Stimulated activated CD4-positive, alpha-beta T cell treated with anti-CD3 and anti-CD28 coated beads, Interleukin-4, amount 100 ng/mL, for 1 hour (primary cell): ENCODE data around the gene IRS1.

Source experiments
- DNase-seq: peaks from one replicate; pipeline ENCODE4 v3.0.0-alpha.2; 2020

IRS1 gene

GRCh38 chr2:226717719-226718118, 81.9 kb downstream of the IRS1 start:
- no peak for DNase-seq

DNA sequence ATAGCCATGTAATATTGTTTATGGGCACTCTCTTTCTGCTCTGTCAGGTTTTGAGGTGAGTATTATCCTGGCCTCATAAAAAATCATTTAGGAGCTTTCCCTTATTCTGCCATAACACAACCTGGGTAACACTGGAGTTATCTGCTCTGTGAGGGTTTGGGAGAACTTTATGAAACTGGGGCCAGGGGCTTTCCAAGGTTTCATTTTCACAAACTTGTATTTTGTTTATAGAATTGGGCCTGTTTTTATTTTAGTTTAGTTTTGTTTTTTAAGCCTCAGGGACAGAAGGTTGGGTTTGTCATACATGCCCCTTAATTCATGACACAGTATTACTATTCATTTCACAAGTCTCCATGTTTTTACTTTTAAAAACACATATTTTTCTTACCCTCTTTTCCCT, 83.5 kb downstream of the IRS1 start:
- DNase-seq = no peak

GRCh38 chr2:226715347-226715990, 84.2 kb downstream of the IRS1 start:
- no peak for DNase-seq

GRCh38 chr2:226712941-226713340, 86.7 kb downstream of the IRS1 start:
- DNase-seq = no peak

GRCh38 chr2:226711606-226712296, 87.9 kb downstream of the IRS1 start:
- DNase-seq = no peak

- DNase-seq = no peak
Measured at GRCh38 chr2:226707499-226707898, 92.1 kb downstream of the IRS1 start.

GRCh38 chr2:226705965-226706364, 93.7 kb downstream of the IRS1 start:
- DNase-seq = no peak

DNA sequence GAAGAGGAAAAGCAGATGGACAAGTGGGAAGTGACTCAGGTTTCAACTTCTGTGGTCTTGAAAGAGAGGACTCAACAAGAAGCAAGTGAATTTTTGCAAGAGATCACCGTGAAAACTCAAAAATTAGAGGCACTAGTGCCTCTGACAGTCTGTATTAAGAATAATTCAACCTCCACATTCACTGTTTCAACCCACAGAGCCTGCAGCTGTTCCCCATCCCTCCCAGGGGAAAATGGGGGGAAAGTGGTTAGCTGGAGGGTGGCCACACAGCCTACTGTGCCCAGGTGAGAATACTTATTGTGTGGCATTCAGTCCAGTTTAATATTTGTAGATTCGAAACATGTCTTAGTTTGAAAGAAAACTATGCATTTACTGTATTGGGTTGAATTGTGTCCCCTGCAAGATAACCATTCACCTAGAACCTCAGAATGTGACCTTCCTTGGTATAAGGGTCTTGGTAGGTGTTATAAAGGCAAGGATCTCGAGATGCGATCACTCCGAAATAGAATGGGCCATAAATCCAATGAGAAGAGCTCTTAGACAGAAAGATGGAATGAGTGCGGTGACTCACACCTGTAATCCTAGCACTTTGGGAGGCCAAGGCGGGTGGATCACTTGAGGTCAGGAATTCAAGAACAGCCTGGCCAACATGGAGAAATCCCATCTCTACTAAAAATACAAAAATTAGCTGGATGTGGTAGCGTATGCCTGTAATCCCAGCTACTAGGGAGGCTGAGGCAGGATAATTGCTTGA, 94.3 kb downstream of the IRS1 start:
- no peak for DNase-seq

GRCh38 chr2:226703514-226703913, 96.1 kb downstream of the IRS1 start:
- DNase-seq = no peak

DNA sequence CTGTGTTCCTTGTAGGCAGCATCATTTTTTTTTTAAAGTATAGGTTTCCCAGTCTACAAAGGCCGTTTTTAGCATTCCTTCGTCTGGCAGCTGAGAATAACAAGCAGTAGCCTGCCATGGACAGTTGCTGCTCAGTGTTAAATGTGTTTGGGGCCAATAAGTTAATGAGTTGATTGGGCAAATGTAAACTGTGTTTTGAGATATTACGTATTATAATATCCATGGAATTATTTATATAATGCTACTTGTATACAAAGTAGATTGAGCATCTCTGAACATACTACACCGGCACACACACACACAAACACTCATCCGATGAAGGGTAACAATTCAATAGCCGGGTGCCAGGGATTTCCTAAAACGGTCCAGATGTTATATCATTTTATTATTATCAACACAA, 97.2 kb downstream of the IRS1 start:
- no peak for DNase-seq

- no peak for DNase-seq
Measured at GRCh38 chr2:226701052-226701451, 98.6 kb downstream of the IRS1 start.

DNA sequence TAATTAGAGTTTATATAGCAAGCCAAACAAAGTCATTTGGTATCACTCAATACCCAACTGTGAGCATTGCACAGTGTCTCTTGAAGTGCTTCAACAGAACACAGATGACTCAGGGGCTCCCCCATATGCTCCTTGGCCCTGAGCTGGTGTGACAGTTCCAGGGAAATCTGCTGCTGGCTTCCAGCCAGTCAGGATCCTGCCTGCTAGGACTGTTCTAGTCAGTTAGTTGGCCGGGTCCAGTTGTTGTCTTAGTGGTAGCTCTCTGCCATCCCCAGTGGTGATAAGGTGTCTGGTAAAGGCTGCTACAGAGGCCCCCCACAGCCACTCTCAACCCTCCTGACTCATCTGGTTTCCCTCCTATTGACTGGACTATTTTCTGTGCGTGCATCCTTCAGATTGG, 100.3 kb downstream of the IRS1 start:
- DNase-seq = no peak

DNA sequence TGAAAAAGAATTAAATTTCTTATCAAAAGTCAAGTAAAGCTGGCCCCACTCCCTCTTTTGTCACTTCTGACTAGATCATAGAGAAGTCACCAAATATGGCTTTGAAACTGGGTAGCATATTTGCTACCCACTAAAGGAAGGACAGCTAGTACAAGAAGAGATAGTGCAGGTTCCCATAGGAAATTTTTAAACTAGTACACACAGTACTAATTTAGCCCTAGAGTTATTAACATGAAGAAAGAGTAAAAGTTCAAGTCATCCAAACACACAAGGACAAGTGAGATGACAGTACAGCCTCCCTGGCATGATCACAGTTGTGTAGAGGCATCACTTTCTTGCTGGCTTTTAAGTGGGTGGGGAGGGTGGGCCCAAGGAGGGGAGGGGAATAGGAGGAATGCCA, 100.9 kb downstream of the IRS1 start:
- no peak for DNase-seq

DNA sequence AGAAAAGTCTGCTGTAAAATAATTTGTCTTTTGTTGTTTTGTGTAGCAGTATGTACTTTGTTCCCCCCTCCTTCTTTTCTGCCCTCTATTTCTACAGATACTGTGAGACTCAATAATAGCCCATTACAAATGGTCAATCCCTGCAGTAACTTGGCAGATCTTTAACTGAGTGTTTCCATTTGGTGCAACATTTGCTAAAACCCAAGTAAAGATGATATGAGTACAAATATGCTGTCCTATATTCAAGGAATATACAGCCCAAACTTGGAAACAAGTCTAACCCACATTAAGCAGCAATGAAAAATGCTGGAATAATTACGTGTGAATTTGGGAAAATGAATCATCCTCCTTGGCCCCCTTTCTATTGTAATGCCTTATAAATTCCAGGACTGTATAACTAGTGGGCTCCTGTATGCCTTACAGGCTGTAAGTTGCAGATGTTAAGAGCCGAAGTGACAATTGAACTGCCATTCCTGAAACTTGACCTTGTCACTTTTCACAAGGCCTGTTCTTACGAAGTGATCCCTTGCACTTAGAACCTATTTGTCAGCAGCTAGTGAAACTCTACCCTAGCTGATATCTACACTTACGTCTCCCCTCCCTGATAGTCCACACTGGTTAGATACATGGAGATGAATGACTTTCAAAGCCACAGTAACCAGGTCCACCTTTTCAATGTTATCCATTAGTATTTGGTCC, 104.9 kb downstream of the IRS1 start:
- no peak for DNase-seq

- DNase-seq = no peak
Measured at GRCh38 chr2:226694149-226694548, 105.5 kb downstream of the IRS1 start.

GRCh38 chr2:226693521-226693920, 106.1 kb downstream of the IRS1 start:
- no peak for DNase-seq

DNA sequence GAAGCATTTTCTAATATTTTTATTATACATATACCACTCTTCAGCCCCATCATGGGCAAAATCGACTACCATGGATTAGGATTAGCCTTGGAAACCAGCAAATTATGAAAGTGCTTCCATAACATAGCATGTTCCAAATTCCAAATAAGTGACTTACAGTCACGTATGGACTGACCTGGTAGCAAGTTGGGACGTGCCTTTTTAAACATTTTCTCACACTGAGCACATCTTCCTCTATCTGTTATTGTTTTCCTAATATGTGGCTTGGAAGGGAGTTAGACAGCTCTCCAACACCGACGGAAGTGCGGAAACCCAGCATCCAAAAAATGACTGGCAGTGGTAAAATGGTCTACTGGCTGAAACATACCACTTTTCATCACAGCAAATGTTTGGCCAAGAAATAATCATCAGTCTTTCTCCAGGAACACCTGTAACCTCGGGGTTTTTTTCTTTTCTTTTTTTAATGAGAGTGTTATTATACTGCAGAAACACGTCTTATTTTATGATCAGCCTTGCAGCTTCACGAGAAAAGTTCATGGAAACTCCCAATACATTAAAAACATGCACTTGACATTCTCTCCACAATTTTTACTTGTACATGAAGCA, 107.0 kb downstream of the IRS1 start:
- no peak for DNase-seq

- DNase-seq = no peak
Measured at GRCh38 chr2:226691255-226691654, 108.4 kb downstream of the IRS1 start.

DNA sequence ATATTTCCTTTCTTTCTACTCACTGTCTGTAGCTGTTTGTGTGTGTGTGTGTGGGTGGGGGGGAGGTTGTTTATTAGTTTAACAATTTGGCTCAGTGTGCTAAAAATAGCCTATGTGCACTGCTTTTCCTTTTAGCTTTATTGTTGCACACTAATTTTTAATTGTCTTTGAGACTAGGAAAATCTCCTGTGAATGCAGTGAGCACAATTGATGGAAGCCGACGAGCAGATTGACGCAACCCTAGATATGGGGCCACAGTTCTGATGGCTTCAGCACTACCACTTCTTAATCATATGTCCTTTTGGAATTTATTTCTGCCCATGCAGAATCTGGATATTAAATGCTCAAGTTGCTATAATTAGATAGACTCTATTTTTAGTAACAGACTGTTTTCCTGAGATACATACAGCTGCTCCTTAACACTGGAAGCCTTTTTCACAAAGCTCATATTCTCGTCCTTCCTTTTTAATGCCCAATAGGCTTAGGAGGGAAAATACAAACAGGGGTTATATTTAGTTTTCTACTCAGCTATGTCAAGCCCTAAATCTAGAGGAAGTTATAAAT, 109.1 kb downstream of the IRS1 start:
- DNase-seq = no peak

- no peak for DNase-seq
Measured at GRCh38 chr2:226687641-226688253, 111.9 kb downstream of the IRS1 start.

GRCh38 chr2:226684563-226684959, 115.1 kb downstream of the IRS1 start:
- DNase-seq = no peak

GRCh38 chr2:226683944-226684562, 115.6 kb downstream of the IRS1 start:
- no peak for DNase-seq
